ENCODE data around the gene NHLH1.

- TF ChIP-seq, protein P1, sequence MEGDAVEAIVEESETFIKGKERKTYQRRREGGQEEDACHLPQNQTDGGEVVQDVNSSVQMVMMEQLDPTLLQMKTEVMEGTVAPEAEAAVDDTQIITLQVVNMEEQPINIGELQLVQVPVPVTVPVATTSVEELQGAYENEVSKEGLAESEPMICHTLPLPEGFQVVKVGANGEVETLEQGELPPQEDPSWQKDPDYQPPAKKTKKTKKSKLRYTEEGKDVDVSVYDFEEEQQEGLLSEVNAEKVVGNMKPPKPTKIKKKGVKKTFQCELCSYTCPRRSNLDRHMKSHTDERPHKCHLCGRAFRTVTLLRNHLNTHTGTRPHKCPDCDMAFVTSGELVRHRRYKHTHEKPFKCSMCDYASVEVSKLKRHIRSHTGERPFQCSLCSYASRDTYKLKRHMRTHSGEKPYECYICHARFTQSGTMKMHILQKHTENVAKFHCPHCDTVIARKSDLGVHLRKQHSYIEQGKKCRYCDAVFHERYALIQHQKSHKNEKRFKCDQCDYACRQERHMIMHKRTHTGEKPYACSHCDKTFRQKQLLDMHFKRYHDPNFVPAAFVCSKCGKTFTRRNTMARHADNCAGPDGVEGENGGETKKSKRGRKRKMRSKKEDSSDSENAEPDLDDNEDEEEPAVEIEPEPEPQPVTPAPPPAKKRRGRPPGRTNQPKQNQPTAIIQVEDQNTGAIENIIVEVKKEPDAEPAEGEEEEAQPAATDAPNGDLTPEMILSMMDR (conservative IDR thresholded peaks at IDR 0.05; ENCODE audit: low read length): no peak
- no peak for TF ChIP-seq EZH2phosphoT487 (IDR thresholded peaks at IDR 0.05; ENCODE audit: borderline replicate concordance, low read depth, low read length)
Observed at GRCh38 chr1:160371346-160371631, 4.4 kb downstream of the NHLH1 start.

Measured in OCI-LY7 (cell line).